ENCODE results near the gene ENPP3. TPM values are rescaled to one million over a fixed set of nuclear protein-coding genes. Genes with fewer than 3 reads are reported as not detected.

ENPP3 gene
- polyA plus RNA-seq, 1 of the 3 experiments (the other 2 are of a cell fraction) = not detected

DNA sequence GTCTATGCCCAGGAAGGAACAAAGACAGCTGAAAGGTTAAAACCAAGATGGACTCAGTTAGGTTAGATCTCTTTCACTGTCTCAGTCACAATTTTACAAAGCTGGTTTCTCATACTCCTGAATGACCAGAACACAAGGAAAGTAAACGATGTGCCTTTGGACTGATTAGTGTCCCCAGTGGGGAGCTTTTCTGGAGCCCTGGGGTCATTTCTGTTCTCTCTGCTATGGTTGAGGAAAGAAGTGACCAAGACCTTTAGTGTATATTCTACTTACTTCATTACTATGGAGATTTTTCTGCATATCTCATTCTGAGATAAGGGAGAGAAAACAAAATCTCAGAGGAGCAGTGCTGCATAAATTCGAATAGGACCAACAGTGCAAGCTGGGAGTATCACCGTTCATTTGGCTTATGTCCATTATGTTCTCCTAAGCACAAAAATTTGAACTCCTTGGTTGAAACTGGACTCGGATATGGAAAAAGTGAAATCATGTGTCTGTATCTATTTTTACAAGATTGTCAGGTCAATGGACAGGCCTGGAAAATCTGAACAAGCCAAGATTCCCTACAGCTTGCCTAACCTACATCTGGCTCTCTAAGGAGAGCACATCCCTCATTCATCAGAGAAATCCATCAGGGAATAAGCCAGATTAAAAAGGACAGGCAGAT is 136.3 kb downstream of the ENPP3 start:
- H2AFZ ChIP-seq (ENCODE audit: low read depth) = no peak overlapping the region
- WGBS (ENCODE audit: low lambda C conversion rate) = 17% methylated on average over 4 of the region's 4 CpGs
- no peaks in the 10 kb centered on the region for H3K36me3 ChIP-seq (replicated peaks in 1 of 2; ENCODE audit: control insufficient read depth in 1 of 2, insufficient read depth in 2 of 2, low read length in 1 of 2)
- peaks cover 31% of the 10 kb centered on the region; the same call in 1 of the 2 replicates for H3K27me3 ChIP-seq (ENCODE audit: insufficient read depth)
- H3K4me2 ChIP-seq = no peak overlapping the region
- H3K4me1 ChIP-seq (ENCODE audit: control insufficient read depth in 1 of 2, insufficient read depth in 2 of 2, low read depth in 1 of 2, low read length in 1 of 2) = no peaks in the 10 kb centered on the region
- POLR2A ChIA-PET = no interaction called here
- DNase-seq = no peak
- H4K20me1 ChIP-seq (ENCODE audit: insufficient read depth) = no peaks in the 10 kb centered on the region
- no peaks in the 10 kb centered on the region for H3K79me2 ChIP-seq (ENCODE audit: insufficient read depth)
- no peak overlapping the region for H3K9ac ChIP-seq
- TF ChIP-seq USF1 (IDR thresholded peaks at IDR 0.05; ENCODE audit: borderline replicate concordance, low read depth) = no peak
- TF ChIP-seq CHD2 (IDR thresholded peaks at IDR 0.05; ENCODE audit: low read length, partially characterized antibody) = no peak
- TF ChIP-seq REST (IDR thresholded peaks at IDR 0.05; ENCODE audit: low read depth, low read length) = no peak
- TF ChIP-seq RCOR1 (IDR thresholded peaks at IDR 0.05; ENCODE audit: low read length) = no peak
- no peak for TF ChIP-seq RXRA (IDR thresholded peaks at IDR 0.05; ENCODE audit: borderline replicate concordance, low read depth)
- TF ChIP-seq RAD21 (IDR thresholded peaks at IDR 0.05; ENCODE audit: low read length) = no peak
- TF ChIP-seq EZH2phosphoT487 (IDR thresholded peaks at IDR 0.05; ENCODE audit: borderline replicate concordance, low read depth) = no peak
- no peak for TF ChIP-seq NRF1 (IDR thresholded peaks at IDR 0.05; ENCODE audit: low read depth, low read length)
- no peak for TF ChIP-seq MXI1 (IDR thresholded peaks at IDR 0.05; ENCODE audit: low read depth, low read length)
- no peak for TF ChIP-seq SIN3A (IDR thresholded peaks at IDR 0.05; ENCODE audit: borderline replicate concordance, low read depth, low read length)
- TF ChIP-seq MEF2A (IDR thresholded peaks at IDR 0.05; ENCODE audit: borderline replicate concordance, low read depth) = no peak
- no peak for TF ChIP-seq PBX3 (IDR thresholded peaks at IDR 0.05)
- TF ChIP-seq ZBTB33 (IDR thresholded peaks at IDR 0.05; ENCODE audit: borderline replicate concordance, low read depth) = no peak
- TF ChIP-seq IRF3 (IDR thresholded peaks at IDR 0.05; ENCODE audit: low read depth, low read length) = no peak
- no peak for TF ChIP-seq GABPA (IDR thresholded peaks at IDR 0.05; ENCODE audit: low read depth)
- no peak for TF ChIP-seq TCF12 (IDR thresholded peaks at IDR 0.05)
- TF ChIP-seq RFX5 (IDR thresholded peaks at IDR 0.05; ENCODE audit: low read length) = no peak
- TF ChIP-seq GATA2 (CRISPR knock-in tag; IDR thresholded peaks at IDR 0.05) = no peak
- H3K4me3 ChIP-seq (ENCODE audit: low read depth in 2 of 2, low read length in 1 of 2) = no peak overlapping the region
- H3K9me3 ChIP-seq = no peaks in the 10 kb centered on the region
- no peak overlapping the region for H3K27ac ChIP-seq (ENCODE audit: low read depth in 2 of 2, low read length in 1 of 2)
- CTCF ChIA-PET = no interaction called here
- no peaks in the 10 kb centered on the region for H3F3A ChIP-seq (replicated peaks; ENCODE audit: insufficient read depth)
- no peaks in the 10 kb centered on the region for H3K9me2 ChIP-seq
